ENCODE data around the gene LRRC8D.

LRRC8D gene

GRCh38 chr1:89807983-89808382, 12.8 kb upstream of the LRRC8D start:
- DNase-seq, result no peak

- no peak for DNase-seq
These were observed 12.3 kb upstream of the LRRC8D start for GRCh38 chr1:89808441-89809117.

- no peak for DNase-seq
These were observed 11.3 kb upstream of the LRRC8D start for GRCh38 chr1:89809556-89809955.

- DNase-seq, result no peak
These were observed 10.5 kb upstream of the LRRC8D start for GRCh38 chr1:89810302-89810701.

- no peak for DNase-seq
These were observed 10.0 kb upstream of the LRRC8D start for GRCh38 chr1:89810880-89811279.

GRCh38 chr1:89812992-89813391, 7.8 kb upstream of the LRRC8D start:
- DNase-seq, result no peak

- no peak for DNase-seq
These were observed 5.8 kb upstream of the LRRC8D start for GRCh38 chr1:89815040-89815439.

GRCh38 chr1:89815611-89816010, 5.2 kb upstream of the LRRC8D start:
- peak in 1 of 2 donors; percentile 42 for DNase-seq

GRCh38 chr1:89816366-89816765, 4.5 kb upstream of the LRRC8D start:
- DNase-seq, result no peak

GRCh38 chr1:89821322-89822108, 683 bp downstream of the LRRC8D start:
- DNase-seq, result peak; percentile 61 to 63

- no peak for DNase-seq
These were observed 1.5 kb downstream of the LRRC8D start for GRCh38 chr1:89822109-89822962.

GRCh38 chr1:89822999-89823628, 2.3 kb downstream of the LRRC8D start:
- no peak for DNase-seq

GRCh38 chr1:89823679-89824292, 3.0 kb downstream of the LRRC8D start:
- DNase-seq, result no peak

GRCh38 chr1:89826594-89826993, 5.8 kb downstream of the LRRC8D start:
- no peak for DNase-seq

GRCh38 chr1:89827330-89827729, 6.5 kb downstream of the LRRC8D start:
- DNase-seq, result no peak

- DNase-seq, result no peak
These were observed 7.1 kb downstream of the LRRC8D start for GRCh38 chr1:89827902-89828301.

GRCh38 chr1:89829186-89829585, 8.4 kb downstream of the LRRC8D start:
- DNase-seq, result no peak

- DNase-seq, result no peak
These were observed 10.8 kb downstream of the LRRC8D start for GRCh38 chr1:89831462-89832120.

- no peak for DNase-seq
These were observed 11.8 kb downstream of the LRRC8D start for GRCh38 chr1:89832496-89833127.

GRCh38 chr1:89833183-89834082, 12.6 kb downstream of the LRRC8D start:
- no peak for DNase-seq

Data from CD4-positive, alpha-beta T cell treated with Interleukin-4 for 1 hour (primary cell).